IPS-20b (cell line): ENCODE results near the gene MGAT5B.

Source experiments
- H3K27ac ChIP-seq: one replicate; pipeline ENCODE4 v1.5.1; 2013; ENCODE audit warnings: low read length
- H3K27me3 ChIP-seq: 2 replicates; pipeline ENCODE4 v1.6.1; 2013; ENCODE audit warnings: mild to moderate bottlenecking, low read length, inconsistent platforms; ENCODE audit not compliant: insufficient read depth
- H3K36me3 ChIP-seq: 2 replicates; pipeline ENCODE4 v1.6.1; 2013; ENCODE audit warnings: low read depth, mild to moderate bottlenecking, inconsistent platforms, low read length, moderate library complexity; ENCODE audit not compliant: insufficient read depth
- H3K4me1 ChIP-seq: 2 replicates; pipeline ENCODE4 v1.6.1; 2013; ENCODE audit warnings: mild to moderate bottlenecking, control low read depth, inconsistent platforms, low read length, moderate library complexity; ENCODE audit not compliant: insufficient read depth
- H3K4me3 ChIP-seq: 2 replicates; pipeline ENCODE4 v1.5.1; 2013; ENCODE audit warnings: mild to moderate bottlenecking, low read length, inconsistent platforms
- H3K9ac ChIP-seq: 2 replicates; pipeline ENCODE4 v1.6.1; 2013; ENCODE audit warnings: low read depth, mild to moderate bottlenecking, inconsistent platforms, low read length, moderate library complexity
- H3K9me3 ChIP-seq: 2 replicates; pipeline ENCODE4 v1.6.1; 2013; ENCODE audit warnings: mild to moderate bottlenecking, low read depth, low read length, inconsistent platforms; ENCODE audit not compliant: insufficient read depth

MGAT5B gene

DNA sequence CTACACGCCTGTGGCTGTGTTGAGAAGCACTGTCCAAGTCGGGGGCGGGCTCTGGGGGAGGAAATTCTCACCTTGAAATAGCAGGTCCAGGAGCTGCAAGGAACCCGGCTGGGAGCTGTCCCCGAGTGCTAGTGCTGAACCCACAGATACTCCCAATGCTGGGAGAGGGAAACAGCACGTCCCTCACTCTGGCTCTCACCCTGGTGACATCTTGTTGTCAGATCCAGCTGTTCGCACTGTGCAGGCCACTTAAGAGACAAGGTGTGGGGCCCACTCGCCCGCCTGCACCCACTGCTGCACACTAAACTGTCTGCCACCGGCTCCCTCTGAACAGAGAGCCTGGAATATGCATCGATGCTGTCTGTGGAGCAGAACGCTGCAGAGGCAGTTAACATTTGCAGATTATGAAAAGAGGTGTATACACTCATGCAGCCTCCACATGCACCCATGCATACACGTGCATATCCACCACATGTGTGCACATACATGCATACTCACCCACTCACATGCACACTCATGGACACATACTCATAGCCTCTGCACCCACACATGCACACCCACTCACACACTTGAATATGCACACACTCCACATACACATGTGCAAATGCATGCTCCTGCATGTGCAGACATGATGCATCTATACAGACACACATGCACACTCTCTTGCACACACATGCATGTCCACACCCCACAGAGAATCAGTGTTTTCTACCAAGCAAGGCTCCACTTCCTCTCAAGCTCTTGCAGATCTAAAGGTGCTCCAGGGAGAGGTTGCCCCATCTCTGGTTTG lies 42.0 kb downstream of the MGAT5B start:
- no peak overlapping the region for H3K4me3 ChIP-seq

DNA sequence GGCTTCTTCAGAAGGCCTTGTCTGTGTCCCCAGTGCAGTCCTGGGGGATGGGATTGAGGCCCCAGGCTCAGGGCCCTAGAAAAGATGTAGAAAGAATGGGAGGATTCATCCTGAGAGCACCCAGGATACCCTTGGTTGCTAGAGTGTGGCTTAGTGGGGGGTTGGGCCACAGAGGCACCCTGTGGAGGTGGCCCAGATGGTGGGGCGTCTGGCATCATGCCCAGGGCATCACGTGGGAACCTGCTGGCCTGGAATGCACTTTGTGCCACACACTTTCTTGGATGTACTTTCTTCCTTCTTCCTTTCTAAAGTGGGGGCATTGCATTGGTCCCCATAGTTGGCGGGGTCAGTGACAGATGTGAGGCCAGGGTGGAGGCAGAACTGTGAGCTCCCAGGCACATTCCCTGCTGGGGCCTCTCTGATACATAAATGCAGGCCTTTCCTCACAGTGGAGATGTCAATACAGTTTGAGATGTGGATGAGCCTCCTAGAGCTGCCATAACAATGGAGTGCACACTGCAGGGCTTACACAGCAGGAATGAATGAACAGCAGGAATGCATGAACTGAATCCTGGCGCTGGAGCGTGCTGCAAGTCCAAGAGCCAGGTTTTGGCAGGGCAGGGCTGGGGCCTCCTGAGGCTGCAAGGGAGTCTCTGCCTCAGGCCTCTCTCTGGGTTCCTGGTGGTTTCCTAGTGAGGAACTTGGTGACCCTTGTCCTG lies 43.3 kb downstream of the MGAT5B start:
- no peak overlapping the region for H3K27ac ChIP-seq
- no peak overlapping the region for H3K4me3 ChIP-seq
- H3K36me3 ChIP-seq, result no peaks in the 10 kb centered on the region
- H3K4me1 ChIP-seq, result peaks cover 5% of the 10 kb centered on the region; the same call in 1 of the 2 replicates
- H3K9me3 ChIP-seq, result 0 out of 2 replicates have a peak, but pooled peaks cover 6% of the 10 kb centered on the region
- H3K27me3 ChIP-seq, result no peaks in the 10 kb centered on the region
- H3K9ac ChIP-seq, result no peak overlapping the region

More for the DNA sequence above, 42.0 kb downstream of the MGAT5B start:
- H3K4me1 ChIP-seq, result peaks cover 5% of the 10 kb centered on the region; the same call in 1 of the 2 replicates
- no peaks in the 10 kb centered on the region for H3K27me3 ChIP-seq
- 0 out of 2 replicates have a peak, but pooled peaks cover 6% of the 10 kb centered on the region for H3K9me3 ChIP-seq
- H3K36me3 ChIP-seq, result no peaks in the 10 kb centered on the region
- no peak overlapping the region for H3K27ac ChIP-seq
- no peak overlapping the region for H3K9ac ChIP-seq

DNA sequence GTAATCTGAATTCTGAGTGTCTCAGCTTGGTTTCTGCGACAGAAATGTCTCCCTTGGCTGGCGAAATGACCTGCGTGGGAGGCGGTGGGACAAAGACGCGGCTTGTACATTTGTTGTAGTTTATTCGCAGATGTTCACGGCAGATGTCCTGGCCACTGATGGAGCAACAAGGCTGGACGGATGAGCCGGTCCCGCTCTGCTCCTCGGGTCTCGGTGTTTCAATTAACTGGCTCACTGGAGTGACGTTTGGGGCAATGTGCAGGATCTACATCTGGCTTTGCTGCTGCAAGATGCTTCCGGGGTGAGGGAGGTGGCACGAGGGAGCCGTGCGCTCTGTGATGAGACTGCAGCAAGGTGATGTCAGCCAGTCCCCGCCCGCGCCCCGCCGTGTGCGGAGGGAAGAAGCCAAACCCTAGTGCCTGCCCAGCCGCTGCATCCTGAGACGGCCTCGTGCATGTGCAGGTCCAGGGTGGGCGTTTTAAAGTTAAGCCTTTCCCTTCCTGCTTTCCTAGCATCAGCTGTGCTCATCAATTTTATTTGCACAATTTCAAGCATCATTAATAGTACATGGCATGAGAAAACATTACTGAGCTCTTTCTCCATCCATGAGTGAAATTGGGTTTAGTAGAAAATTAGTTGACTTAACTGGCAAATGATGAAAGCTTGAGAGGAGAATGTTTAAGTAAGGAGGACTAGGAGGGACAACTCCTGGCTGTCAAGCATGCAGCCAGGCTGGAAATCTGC lies 44.4 kb downstream of the MGAT5B start:
- H3K9ac ChIP-seq, result no peak overlapping the region
- H3K27me3 ChIP-seq, result no peaks in the 10 kb centered on the region
- H3K36me3 ChIP-seq, result no peaks in the 10 kb centered on the region
- H3K4me3 ChIP-seq, result no peak overlapping the region
- H3K9me3 ChIP-seq, result 0 out of 2 replicates have a peak, but pooled peaks cover 2% of the 10 kb centered on the region
- peaks cover 5% of the 10 kb centered on the region; the same call in 1 of the 2 replicates for H3K4me1 ChIP-seq
- no peak overlapping the region for H3K27ac ChIP-seq

DNA sequence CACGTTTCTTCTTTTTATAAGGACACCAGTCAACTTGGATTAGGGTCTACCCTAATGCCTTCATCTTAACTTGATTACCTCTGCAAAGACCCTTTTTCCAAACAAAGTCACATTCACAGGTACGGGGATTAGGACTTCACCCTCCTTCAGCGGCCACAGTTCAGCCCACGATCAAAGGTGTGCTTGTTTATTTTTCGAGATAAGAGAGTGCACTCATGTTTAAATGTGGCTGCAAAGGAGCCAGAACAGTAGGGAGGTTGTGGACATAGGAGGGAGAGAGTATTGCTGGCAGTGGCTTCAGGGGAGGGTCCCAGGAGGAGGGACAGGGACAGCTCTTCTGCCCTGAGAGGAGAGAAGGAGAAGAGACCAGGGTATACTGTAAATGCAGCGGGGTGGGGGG lies 46.7 kb downstream of the MGAT5B start:
- Histone ChIP-seq H3K27ac (no peak overlapping the region), H3K36me3 (no peaks in the 10 kb centered on the region)

DNA sequence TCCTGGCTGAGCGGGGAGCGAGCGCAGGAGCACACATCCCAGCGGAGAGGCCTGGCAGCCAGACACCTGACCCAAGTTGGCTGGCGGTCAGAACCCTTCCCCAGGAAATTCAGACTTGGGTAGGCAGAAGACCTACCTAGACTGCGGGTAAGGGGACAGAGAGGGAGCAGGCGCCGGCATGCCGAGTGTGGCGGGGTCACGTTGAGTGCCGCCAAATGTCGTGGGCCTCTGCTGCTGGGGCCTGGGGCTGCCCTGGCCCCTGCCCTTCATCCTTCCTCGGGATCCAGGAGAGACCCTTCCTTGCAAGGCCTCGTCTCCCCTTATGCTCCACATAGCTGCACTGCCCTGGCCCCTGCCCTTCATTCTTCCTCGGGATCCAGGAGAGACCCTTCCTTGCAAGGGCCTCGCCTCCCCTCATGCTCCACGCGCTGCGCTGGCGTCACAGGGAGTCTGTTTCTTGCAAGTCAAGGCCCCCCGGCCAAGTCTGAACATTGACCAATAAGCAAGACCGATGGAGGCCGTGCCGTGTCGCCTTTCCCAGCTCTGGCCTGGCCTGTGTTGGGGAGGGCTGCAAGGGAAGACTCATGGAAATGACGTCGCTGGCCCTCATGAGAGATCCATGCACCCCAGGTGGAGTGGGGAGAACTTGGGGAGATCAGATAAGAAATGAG lies 47.8 kb downstream of the MGAT5B start:
- Histone ChIP-seq H3K27ac (no peak overlapping the region), H3K4me1 (no peaks in the 10 kb centered on the region), H3K4me3 (no peak overlapping the region), H3K27me3 (no peaks in the 10 kb centered on the region), H3K36me3 (no peaks in the 10 kb centered on the region), H3K9me3 (no peaks in the 10 kb centered on the region), H3K9ac (no peak overlapping the region)

More for the DNA sequence above, 46.7 kb downstream of the MGAT5B start:
- Histone ChIP-seq H3K4me3 (no peak overlapping the region), H3K9me3 (no peaks in the 10 kb centered on the region), H3K9ac (no peak overlapping the region), H3K27me3 (no peaks in the 10 kb centered on the region), H3K4me1 (no peaks in the 10 kb centered on the region)

DNA sequence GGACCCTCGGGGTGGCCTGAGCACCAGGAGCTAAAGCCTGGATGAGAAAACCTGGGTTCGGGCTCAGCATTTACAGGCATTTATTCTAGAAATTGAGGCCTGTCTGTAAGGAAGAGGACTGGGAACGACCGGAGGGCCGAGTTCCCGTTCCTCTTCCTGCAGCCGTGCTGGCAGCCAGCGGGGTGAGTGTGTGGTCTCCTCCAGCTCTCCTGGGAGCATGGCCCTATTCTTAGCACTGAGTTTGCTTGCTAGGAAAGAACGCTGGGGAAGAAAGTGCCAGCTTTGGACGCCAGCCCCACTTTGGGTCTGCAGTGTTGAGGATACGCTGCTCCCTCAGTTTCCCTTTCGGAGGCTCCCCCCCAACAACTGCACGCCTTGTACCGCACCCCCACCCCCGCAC lies 49.6 kb downstream of the MGAT5B start:
- H3K4me3 ChIP-seq, result no peak overlapping the region
- no peaks in the 10 kb centered on the region for H3K4me1 ChIP-seq
- no peaks in the 10 kb centered on the region for H3K27me3 ChIP-seq
- H3K9ac ChIP-seq, result no peak overlapping the region
- no peaks in the 10 kb centered on the region for H3K9me3 ChIP-seq
- no peaks in the 10 kb centered on the region for H3K36me3 ChIP-seq
- H3K27ac ChIP-seq, result no peak overlapping the region

DNA sequence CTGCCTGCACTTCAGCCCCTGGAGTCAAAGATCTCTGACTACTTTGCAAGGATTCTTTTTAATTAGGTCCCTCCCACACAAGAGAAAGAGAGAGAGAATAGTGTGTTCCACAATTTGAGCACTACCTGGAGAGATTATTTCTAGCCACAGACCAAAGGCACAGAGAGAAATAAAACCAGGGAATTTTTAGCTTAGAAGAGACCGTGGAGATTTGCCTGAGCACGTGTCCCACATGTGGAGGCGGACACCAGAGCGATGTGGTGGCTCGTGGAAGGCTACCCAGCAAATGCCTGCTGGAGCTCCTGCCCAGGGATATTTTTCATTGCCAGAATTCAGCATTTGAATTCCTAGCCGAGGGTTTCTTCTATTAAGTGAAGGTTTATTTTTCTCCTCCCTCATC lies 50.6 kb downstream of the MGAT5B start:
- H3K27me3 ChIP-seq, result no peaks in the 10 kb centered on the region
- H3K9me3 ChIP-seq, result no peaks in the 10 kb centered on the region
- no peaks in the 10 kb centered on the region for H3K36me3 ChIP-seq
- no peak overlapping the region for H3K4me3 ChIP-seq
- no peak overlapping the region for H3K27ac ChIP-seq
- H3K4me1 ChIP-seq, result no peaks in the 10 kb centered on the region
- no peak overlapping the region for H3K9ac ChIP-seq

DNA sequence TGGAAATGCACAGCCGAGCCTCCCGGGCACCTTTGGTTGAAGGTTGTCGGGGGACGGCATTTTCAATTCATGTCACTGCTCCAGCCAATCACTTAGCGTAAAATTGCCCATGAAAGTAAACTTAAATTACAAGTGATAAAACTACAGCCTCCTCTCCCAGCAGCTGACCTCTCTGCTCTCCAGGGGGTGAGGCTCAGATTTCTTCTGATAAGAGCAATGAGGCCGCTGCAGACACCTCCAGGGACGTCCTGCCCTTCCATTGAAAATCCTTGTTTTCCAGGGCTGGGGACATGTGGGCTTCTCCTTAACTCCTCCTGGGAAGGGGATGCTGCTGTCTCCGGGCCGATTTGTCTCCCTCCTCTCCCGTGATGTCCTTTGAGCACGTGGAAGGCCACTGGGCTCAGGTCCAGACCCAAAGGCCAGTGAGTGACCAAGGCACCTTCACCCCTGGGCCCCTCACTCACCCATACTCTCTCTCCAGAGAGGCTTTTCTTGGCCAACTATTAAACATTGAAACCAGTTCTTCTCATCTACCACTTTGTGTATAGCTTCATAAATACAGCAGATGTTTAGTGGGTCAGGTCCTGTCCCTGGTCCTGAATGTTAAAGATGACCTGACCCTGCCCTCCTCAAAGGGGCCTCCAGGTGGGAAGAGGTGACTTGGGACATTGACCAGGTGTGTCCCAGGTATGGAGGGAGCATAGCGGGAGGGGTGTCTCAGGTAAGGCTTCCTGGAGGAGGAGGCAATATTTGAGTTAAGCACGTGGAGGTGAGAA lies 52.3 kb downstream of the MGAT5B start:
- no peak overlapping the region for H3K9ac ChIP-seq
- no peaks in the 10 kb centered on the region for H3K9me3 ChIP-seq
- H3K36me3 ChIP-seq, result no peaks in the 10 kb centered on the region
- H3K4me1 ChIP-seq, result no peaks in the 10 kb centered on the region
- H3K4me3 ChIP-seq, result no peak overlapping the region
- no peaks in the 10 kb centered on the region for H3K27me3 ChIP-seq
- H3K27ac ChIP-seq, result no peak overlapping the region

DNA sequence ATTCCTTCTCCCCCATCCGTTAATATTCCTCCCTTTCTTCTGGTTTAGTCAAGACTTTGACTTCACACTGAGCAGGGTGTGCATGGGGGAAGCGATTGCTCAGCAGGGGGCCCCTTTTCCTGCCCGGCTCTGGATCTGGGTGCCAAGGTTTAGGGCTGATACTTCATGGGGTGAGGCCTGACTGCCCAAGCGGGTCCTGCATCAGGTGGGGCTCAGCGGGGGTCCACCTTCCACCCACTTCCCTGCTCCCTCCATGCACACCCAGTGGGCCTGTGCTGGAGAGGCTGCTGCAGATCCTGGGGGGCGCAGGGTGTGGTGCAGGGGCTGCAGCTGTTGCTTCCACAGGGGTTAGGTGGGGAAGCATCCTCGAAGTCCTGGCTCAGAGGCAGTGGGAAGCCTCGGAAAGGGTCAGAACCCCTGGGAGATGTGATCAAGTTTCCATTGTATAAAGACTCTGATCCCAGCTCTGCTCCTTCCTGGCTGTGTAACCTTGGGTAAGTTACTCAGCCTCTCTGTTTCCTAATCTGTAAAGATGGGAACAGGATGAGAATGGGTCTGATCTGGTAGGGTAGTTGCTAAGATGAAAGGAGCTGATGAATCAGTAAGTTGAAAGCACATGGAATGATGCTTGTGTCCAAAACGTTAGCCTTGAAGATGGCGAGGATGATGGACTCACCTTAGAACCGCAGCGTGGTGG lies 53.3 kb downstream of the MGAT5B start:
- no peak overlapping the region for H3K27ac ChIP-seq
- no peaks in the 10 kb centered on the region for H3K9me3 ChIP-seq
- H3K4me3 ChIP-seq, result no peak overlapping the region
- no peaks in the 10 kb centered on the region for H3K27me3 ChIP-seq
- H3K4me1 ChIP-seq, result no peaks in the 10 kb centered on the region
- H3K9ac ChIP-seq, result no peak overlapping the region
- H3K36me3 ChIP-seq, result no peaks in the 10 kb centered on the region

DNA sequence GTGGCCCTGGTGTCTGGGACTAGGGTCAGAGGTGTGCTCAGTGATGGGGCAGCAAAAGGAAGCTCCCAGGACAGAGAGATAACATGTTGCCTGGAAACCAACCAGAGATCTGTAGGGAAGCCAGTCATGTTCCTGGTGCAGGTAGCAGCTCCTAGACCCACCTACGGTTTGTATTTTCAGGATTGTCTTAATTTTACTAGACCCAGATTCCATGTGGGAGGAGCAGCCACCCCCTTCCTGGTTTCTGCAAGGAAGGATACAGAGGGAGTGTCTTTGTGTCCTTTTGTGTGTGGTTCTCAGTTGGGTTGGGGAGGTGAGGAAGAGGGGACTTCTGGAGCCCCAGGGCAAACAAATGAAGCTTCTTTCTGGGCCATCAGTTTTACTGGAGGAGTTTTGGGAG lies 53.9 kb downstream of the MGAT5B start:
- H3K4me3 ChIP-seq, result no peak overlapping the region
- no peaks in the 10 kb centered on the region for H3K36me3 ChIP-seq
- H3K9me3 ChIP-seq, result no peaks in the 10 kb centered on the region
- H3K27ac ChIP-seq, result no peak overlapping the region
- no peaks in the 10 kb centered on the region for H3K27me3 ChIP-seq
- no peaks in the 10 kb centered on the region for H3K4me1 ChIP-seq
- no peak overlapping the region for H3K9ac ChIP-seq
